GM23338 (cell line): Measurements from ENCODE around the gene ZGLP1.

Source experiments
- CREB1 ChIP-seq: fragments of 250-450 bp; sonication (Bioruptor Pico); IDR thresholded peaks from 2 replicates; pipeline ENCODE4 v1.5.0; 2020; ENCODE audit warnings: low read depth, mild to moderate bottlenecking, moderate library complexity
- CTCF ChIP-seq, 2 experiments: fragments of 200-600 bp in 1 of 2; sonication (generic) in 1 of 2; conservative IDR thresholded peaks; 2 replicates each; pipeline versions ENCODE4 v1.5.1 to v1.6.1; 2016 to 2017; ENCODE audit warnings: antibody characterized with exemption in 2 of 2, low read depth in 2 of 2, mild to moderate bottlenecking in 2 of 2, moderate library complexity in 1 of 2
- EZH2 ChIP-seq: fragments of 200-600 bp; sonication (generic); IDR thresholded peaks from one replicate; pipeline ENCODE4 v1.8.0; 2017; ENCODE audit warnings: antibody characterized with exemption, mild to moderate bottlenecking, low read depth; ENCODE audit not compliant: unreplicated experiment
- EZH2phosphoT487 ChIP-seq: fragments of 200-600 bp; sonication (generic); IDR thresholded peaks from one replicate; pipeline ENCODE4 v1.8.1; 2018; ENCODE audit warnings: antibody characterized with exemption; ENCODE audit not compliant: unreplicated experiment
- JUNB ChIP-seq: IDR thresholded peaks from one replicate; pipeline ENCODE4 v1.6.1; 2016; ENCODE audit warnings: antibody characterized with exemption; ENCODE audit not compliant: unreplicated experiment
- POLR2AphosphoS5 ChIP-seq: IDR thresholded peaks from 2 replicates; pipeline ENCODE4 v1.6.1; 2016; ENCODE audit warnings: antibody characterized with exemption, low read depth
- REST ChIP-seq: IDR thresholded peaks from one replicate; pipeline ENCODE4 v1.6.1; 2018; ENCODE audit warnings: antibody characterized with exemption; ENCODE audit not compliant: unreplicated experiment
- STAT1 ChIP-seq: IDR thresholded peaks from one replicate; pipeline ENCODE4 v1.6.1; 2016; ENCODE audit warnings: antibody characterized with exemption; ENCODE audit not compliant: unreplicated experiment
- ZNF114 ChIP-seq: fragments of 250-450 bp; sonication (Bioruptor Pico); IDR thresholded peaks from 2 replicates; pipeline ENCODE4 v1.5.0; 2020; ENCODE audit warnings: mild to moderate bottlenecking, moderate library complexity
- ZNF331 ChIP-seq: fragments of 250-450 bp; sonication (Bioruptor Pico); IDR thresholded peaks from 2 replicates; pipeline ENCODE4 v1.5.0; 2020; ENCODE audit warnings: low read depth, mild to moderate bottlenecking, moderate library complexity
- TF ChIP-seq, protein P1 (sequence below): IDR thresholded peaks from 2 replicates; pipeline ENCODE4 v1.6.1; 2016; ENCODE audit warnings: antibody characterized with exemption

DNA sequence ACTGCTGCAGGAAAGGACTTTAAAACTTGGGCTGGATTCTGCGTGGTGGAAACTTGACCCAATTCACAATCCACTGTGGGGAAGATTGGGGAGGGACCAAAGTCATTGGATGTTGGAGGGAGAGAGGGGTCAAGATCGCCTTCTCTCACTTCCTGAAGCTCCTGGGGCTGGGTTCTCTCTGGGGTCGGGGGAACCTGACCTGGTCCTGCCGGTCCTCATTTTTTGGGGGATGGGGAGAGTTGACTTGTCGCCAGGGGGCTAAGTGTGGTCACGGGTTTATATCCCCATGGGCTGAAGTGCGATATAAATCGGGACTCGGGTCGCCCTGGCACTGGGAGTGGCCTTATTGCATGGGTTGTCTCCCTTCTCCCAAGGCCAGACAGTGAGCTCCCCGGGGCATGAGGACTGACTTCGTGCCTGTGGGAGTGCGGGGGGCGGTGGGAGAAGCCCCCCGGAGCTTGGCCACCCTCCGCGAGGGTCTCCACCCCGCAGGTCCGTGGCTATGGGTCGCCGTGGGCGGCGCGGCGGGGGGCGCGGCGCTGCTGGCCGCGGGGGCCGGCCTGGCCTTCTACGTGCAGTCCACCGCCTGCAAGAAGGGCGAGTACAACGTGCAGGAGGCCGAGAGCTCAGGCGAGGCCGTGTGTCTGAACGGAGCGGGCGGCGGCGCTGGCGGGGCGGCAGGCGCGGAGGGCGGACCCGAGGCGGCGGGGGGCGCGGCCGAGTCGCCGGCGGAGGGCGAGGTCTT is 13.6 kb downstream of the ZGLP1 start:
- TF ChIP-seq CREB1, result no peak
- no peak for TF ChIP-seq CTCF (conservative IDR thresholded peaks at IDR 0.05; ENCODE audit: low read depth in 2 of 2)
- TF ChIP-seq STAT1, result no peak
- peak; percentile 20 for TF ChIP-seq EZH2
- no peak for TF ChIP-seq POLR2AphosphoS5
- TF ChIP-seq REST, result no peak
- no peak for TF ChIP-seq ZNF114 (CRISPR knock-in tag)
- no peak for TF ChIP-seq JUNB
- no peak for TF ChIP-seq ZNF331
- no peak for TF ChIP-seq EZH2phosphoT487
- TF ChIP-seq, protein P1, sequence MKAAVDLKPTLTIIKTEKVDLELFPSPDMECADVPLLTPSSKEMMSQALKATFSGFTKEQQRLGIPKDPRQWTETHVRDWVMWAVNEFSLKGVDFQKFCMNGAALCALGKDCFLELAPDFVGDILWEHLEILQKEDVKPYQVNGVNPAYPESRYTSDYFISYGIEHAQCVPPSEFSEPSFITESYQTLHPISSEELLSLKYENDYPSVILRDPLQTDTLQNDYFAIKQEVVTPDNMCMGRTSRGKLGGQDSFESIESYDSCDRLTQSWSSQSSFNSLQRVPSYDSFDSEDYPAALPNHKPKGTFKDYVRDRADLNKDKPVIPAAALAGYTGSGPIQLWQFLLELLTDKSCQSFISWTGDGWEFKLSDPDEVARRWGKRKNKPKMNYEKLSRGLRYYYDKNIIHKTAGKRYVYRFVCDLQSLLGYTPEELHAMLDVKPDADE, result no peak
